ENCODE measurements around the gene RPS24. TPM values are rescaled to one million over a fixed set of nuclear protein-coding genes. Genes with fewer than 3 reads are reported as not detected.

The RPS24 gene
- total and polyA plus RNA-seq, 2 of the 8 experiments (the other 6 are each of a cell fraction or from before 2014, with no cell fraction given), result 2,128 to 3,943 TPM

DNA sequence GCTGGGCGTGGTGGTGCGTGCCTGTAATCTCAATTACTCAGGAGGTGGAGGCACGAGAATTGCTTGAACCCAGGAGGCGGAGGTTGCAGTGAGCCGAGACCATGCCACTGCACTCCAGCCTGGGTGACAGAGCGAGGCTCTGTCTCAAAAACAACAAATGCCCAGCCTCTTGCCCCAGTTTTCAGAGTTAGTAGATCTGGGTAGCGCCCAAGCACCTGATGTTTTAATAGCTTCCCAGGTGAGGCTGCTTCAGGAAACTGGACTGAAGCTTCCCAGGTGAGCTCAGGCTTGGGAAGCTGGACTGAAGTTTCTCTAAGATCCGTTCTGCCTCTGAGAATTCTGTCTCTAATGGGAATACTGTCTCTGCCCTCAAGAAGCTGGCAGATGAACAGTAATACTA is 12.2 kb downstream of the RPS24 start:
- Histone ChIP-seq H3K23me2 (ENCODE audit: low read depth, low read length) (no peaks in the 10 kb centered on the region; the same call in 1 of the 2 replicates), H2AK5ac (ENCODE audit: low read depth, low read length) (no peak overlapping the region), H2BK12ac (ENCODE audit: low read depth, low read length) (no peak overlapping the region), H4K5ac (ENCODE audit: insufficient read length, low read depth, low read length) (no peak overlapping the region), H3K4me3 (ENCODE audit: extremely low read depth in 1 of 4, insufficient read depth in 2 of 4, low read depth in 3 of 4, low read length in 4 of 4) (no peak overlapping the region), H3K9ac (replicated peaks in 1 of 4; ENCODE audit: extremely low read depth in 1 of 4, low read depth in 3 of 4, low read length in 3 of 4) (no peak overlapping the region), H3K79me1 (ENCODE audit: low read depth, low read length) (0 out of 2 replicates have a peak, but pooled peaks cover 9% of the 10 kb centered on the region), H2AFZ (ENCODE audit: low read length) (no peak overlapping the region), H3K9me3 (ENCODE audit: insufficient read depth in 2 of 2, low read depth in 1 of 2, low read length in 1 of 2) (no peaks in the 10 kb centered on the region), H4K8ac (ENCODE audit: extremely low read depth, insufficient read depth, low read length) (no peak overlapping the region), H2BK120ac (replicated peaks; ENCODE audit: low read depth, low read length) (no peak overlapping the region), H3K4me1 (replicated peaks in 1 of 4; ENCODE audit: control insufficient read depth in 3 of 4, insufficient read depth in 4 of 4, low read length in 3 of 4) (peaks cover 4 to 6% (median 5%) of the 10 kb centered on the region in 4 experiments; a peak in 6 of 7 replicates), H3K4me2 (ENCODE audit: insufficient read depth in 1 of 2, low read depth in 2 of 2, low read length in 2 of 2) (no peak overlapping the region), H3K14ac (ENCODE audit: insufficient read length) (no peak overlapping the region), H3K18ac (ENCODE audit: extremely low read depth, low read length) (no peak overlapping the region), H3K27me3 (replicated peaks in 1 of 4; ENCODE audit: control insufficient read depth in 3 of 4, extremely low read depth in 1 of 4, insufficient read depth in 3 of 4, low read length in 3 of 4) (no peaks in the 10 kb centered on the region; a peak in 1 of 7 replicates), H3K36me3 (ENCODE audit: control insufficient read depth in 2 of 4, insufficient read depth in 4 of 4, low read length in 3 of 4) (peaks cover 9 to 23% (median 16%) of the 10 kb centered on the region in 4 experiments), H2BK15ac (ENCODE audit: low read length) (no peak overlapping the region), H3K23ac (ENCODE audit: insufficient read length) (no peak overlapping the region), H3K27ac (ENCODE audit: low read depth, low read length) (no peak overlapping the region), H2BK5ac (ENCODE audit: low read depth, low read length) (no peak overlapping the region), H3K56ac (replicated peaks; ENCODE audit: insufficient read length, low read depth, low read length) (no peak overlapping the region), H4K91ac (replicated peaks; ENCODE audit: insufficient read length, low read length) (no peak overlapping the region), H3K4ac (replicated peaks; ENCODE audit: insufficient read length, low read depth, low read length) (no peak overlapping the region), H3K79me2 (ENCODE audit: control insufficient read depth in 1 of 2, insufficient read depth in 2 of 2, low read length in 2 of 2) (peaks cover 0 to 7% of the 10 kb centered on the region in 2 experiments; a peak in 2 of 4 replicates), H4K20me1 (replicated peaks in 1 of 2; ENCODE audit: control insufficient read depth in 1 of 2, insufficient read depth in 2 of 2, low read length in 2 of 2) (peaks cover 6 to 21% of the 10 kb centered on the region in 2 experiments), H2BK20ac (ENCODE audit: low read length) (no peak overlapping the region)
- no peak for FAIRE-seq
- DNase-seq (ENCODE audit: low read depth in 1 of 2, low spot score in 2 of 2), result no peak
- TF ChIP-seq EGR1 (IDR thresholded peaks at IDR 0.05; ENCODE audit: borderline replicate concordance, low read depth, low read length), result no peak
- no peak for TF ChIP-seq EP300 (IDR thresholded peaks at IDR 0.05; ENCODE audit: borderline replicate concordance in 1 of 2, low read depth in 2 of 2, low read length in 2 of 2)
- TF ChIP-seq SAP30 (IDR thresholded peaks at IDR 0.05; ENCODE audit: insufficient read depth, insufficient replicate concordance, low read length), result no peak
- no peak for TF ChIP-seq JUND (IDR thresholded peaks at IDR 0.05; ENCODE audit: low read length)
- TF ChIP-seq, protein P1, sequence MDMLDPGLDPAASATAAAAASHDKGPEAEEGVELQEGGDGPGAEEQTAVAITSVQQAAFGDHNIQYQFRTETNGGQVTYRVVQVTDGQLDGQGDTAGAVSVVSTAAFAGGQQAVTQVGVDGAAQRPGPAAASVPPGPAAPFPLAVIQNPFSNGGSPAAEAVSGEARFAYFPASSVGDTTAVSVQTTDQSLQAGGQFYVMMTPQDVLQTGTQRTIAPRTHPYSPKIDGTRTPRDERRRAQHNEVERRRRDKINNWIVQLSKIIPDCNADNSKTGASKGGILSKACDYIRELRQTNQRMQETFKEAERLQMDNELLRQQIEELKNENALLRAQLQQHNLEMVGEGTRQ (IDR thresholded peaks at IDR 0.05; ENCODE audit: low read length), result no peak
- TF ChIP-seq MAFK (IDR thresholded peaks at IDR 0.05; ENCODE audit: low read depth, low read length), result no peak
- TF ChIP-seq TBP (IDR thresholded peaks at IDR 0.05; ENCODE audit: low read depth, low read length), result no peak
- TF ChIP-seq, protein P2, sequence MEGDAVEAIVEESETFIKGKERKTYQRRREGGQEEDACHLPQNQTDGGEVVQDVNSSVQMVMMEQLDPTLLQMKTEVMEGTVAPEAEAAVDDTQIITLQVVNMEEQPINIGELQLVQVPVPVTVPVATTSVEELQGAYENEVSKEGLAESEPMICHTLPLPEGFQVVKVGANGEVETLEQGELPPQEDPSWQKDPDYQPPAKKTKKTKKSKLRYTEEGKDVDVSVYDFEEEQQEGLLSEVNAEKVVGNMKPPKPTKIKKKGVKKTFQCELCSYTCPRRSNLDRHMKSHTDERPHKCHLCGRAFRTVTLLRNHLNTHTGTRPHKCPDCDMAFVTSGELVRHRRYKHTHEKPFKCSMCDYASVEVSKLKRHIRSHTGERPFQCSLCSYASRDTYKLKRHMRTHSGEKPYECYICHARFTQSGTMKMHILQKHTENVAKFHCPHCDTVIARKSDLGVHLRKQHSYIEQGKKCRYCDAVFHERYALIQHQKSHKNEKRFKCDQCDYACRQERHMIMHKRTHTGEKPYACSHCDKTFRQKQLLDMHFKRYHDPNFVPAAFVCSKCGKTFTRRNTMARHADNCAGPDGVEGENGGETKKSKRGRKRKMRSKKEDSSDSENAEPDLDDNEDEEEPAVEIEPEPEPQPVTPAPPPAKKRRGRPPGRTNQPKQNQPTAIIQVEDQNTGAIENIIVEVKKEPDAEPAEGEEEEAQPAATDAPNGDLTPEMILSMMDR (IDR thresholded peaks at IDR 0.05; ENCODE audit: control extremely low read depth in 1 of 3, insufficient read depth in 1 of 3, low read depth in 1 of 3, low read length in 3 of 3), result no peak
- ChIA-PET CTCF (ENCODE audit: partially characterized antibody) (interaction anchor here (0.6 to 5.3 kb wide), 19 partner anchors 18 to 1249 kb away, joined by 3 to 80 read pairs (median 8); no protein-coding TSS in a partner anchor), POLR2A (ENCODE audit: partially characterized antibody) (interaction anchor here (0.6 to 4.1 kb wide), 4 partner anchors 9 to 1004 kb away, joined by 4 to 38 read pairs (median 12); partner anchors contain the start of gene RPS24)
- WGBS, 2 experiments (ENCODE audit: extremely low coverage in 1 of 2, insufficient coverage in 1 of 2, insufficient read length in 1 of 2, insufficient replicate concordance in 2 of 2, low coverage in 1 of 2, low lambda C conversion rate in 2 of 2, missing lambda C conversion rate in 1 of 2), result 90% methylated on average over 8 of the region's 8 CpGs; no CpG with 5 or more reads in 1 of the 2 experiments
